ENCODE results near the gene AFDN.
A peak's percentile ranks its signal among the peaks of the same experiment; 100 is the strongest.

The AFDN gene

GRCh38 chr6:167981916-167982462, 155.3 kb downstream of the AFDN start:
- no peaks in the 10 kb centered on the region for H3K27me3 Mint-ChIP-seq
- no peak overlapping the region for H3K27ac Mint-ChIP-seq
- ATAC-seq (replicated peaks) (no peak), DNase-seq (no peak)
- no peaks in the 10 kb centered on the region for H3K9me3 Mint-ChIP-seq
- H3K36me3 Mint-ChIP-seq (ENCODE audit: insufficient read depth): no peaks in the 10 kb centered on the region
- no peak overlapping the region for H3K4me3 Mint-ChIP-seq
- H3K4me1 Mint-ChIP-seq (ENCODE audit: low read depth in 2 of 2): no peaks in the 10 kb centered on the region

GRCh38 chr6:167984144-167984719, 157.5 kb downstream of the AFDN start:
- no peak overlapping the region for H3K4me3 Mint-ChIP-seq
- DNase-seq: no peak
- no peaks in the 10 kb centered on the region for H3K27me3 Mint-ChIP-seq
- H3K36me3 Mint-ChIP-seq (ENCODE audit: insufficient read depth): no peaks in the 10 kb centered on the region
- no peak overlapping the region for H3K27ac Mint-ChIP-seq
- H3K4me1 Mint-ChIP-seq (ENCODE audit: low read depth in 2 of 2): no peaks in the 10 kb centered on the region
- ATAC-seq (replicated peaks): no peak
- H3K9me3 Mint-ChIP-seq: no peaks in the 10 kb centered on the region

GRCh38 chr6:167984876-167985604, 158.3 kb downstream of the AFDN start:
- H3K27me3 Mint-ChIP-seq: no peaks in the 10 kb centered on the region
- no peak for DNase-seq

GRCh38 chr6:167985911-167986595, 159.3 kb downstream of the AFDN start:
- no peaks in the 10 kb centered on the region for H3K9me3 Mint-ChIP-seq
- no peak overlapping the region for H3K4me3 Mint-ChIP-seq
- no peak overlapping the region for H3K27ac Mint-ChIP-seq
- no peaks in the 10 kb centered on the region for H3K27me3 Mint-ChIP-seq
- no peaks in the 10 kb centered on the region for H3K36me3 Mint-ChIP-seq (ENCODE audit: insufficient read depth)
- DNase-seq: no peak
- H3K4me1 Mint-ChIP-seq (ENCODE audit: low read depth in 2 of 2): no peaks in the 10 kb centered on the region
- ATAC-seq (replicated peaks): no peak

More at GRCh38 chr6:167984876-167985604, 158.3 kb downstream of the AFDN start:
- Mint-ChIP-seq H3K4me3 (no peak overlapping the region), H3K27ac (no peak overlapping the region), H3K36me3 (ENCODE audit: insufficient read depth) (no peaks in the 10 kb centered on the region), H3K9me3 (no peaks in the 10 kb centered on the region), H3K4me1 (ENCODE audit: low read depth in 2 of 2) (no peaks in the 10 kb centered on the region)
- no peak for ATAC-seq (replicated peaks)

DNA sequence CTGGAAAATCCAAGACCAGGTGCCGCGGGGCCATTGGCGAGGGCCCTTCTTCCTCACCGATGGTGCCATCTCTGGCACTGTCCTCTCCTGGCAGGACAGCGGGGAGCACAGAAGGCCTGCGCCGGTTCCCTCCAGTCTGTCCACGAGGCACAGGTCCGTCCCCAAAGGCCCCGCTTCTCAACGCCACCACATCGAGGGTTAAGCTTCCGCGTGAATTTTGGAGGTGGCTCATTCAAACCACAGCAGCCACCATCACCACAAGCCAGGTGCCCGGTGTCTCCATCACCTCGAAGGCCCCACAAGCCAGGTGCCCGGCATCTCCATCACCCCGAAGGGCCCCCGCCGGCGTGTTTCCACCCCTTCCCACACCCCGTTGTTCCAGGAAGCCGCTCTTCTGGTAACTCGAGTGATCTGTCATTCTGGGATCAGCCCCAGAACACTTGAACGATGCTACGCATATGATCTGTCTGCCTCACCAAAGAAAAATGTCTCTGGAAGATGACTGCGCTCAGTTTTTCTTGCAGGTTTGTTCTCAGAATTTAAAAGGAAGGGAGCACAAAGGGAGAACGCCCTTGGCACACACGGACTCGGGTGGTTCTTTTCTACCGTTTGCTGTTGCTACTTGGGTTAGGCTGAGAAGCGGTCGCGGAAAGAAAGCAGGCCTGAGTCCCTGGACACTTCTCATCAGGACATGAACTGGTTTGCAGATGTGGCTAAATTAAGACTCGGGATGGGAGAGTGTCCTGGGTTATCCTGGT, 160.9 kb downstream of the AFDN start:
- H3K27ac Mint-ChIP-seq: no peak overlapping the region
- no peaks in the 10 kb centered on the region for H3K4me1 Mint-ChIP-seq (ENCODE audit: low read depth in 2 of 2)
- no peaks in the 10 kb centered on the region for H3K27me3 Mint-ChIP-seq
- no peak for ATAC-seq (replicated peaks)
- no peak overlapping the region for H3K4me3 Mint-ChIP-seq
- no peak for DNase-seq
- no peaks in the 10 kb centered on the region for H3K9me3 Mint-ChIP-seq
- no peaks in the 10 kb centered on the region for H3K36me3 Mint-ChIP-seq (ENCODE audit: insufficient read depth)

DNA sequence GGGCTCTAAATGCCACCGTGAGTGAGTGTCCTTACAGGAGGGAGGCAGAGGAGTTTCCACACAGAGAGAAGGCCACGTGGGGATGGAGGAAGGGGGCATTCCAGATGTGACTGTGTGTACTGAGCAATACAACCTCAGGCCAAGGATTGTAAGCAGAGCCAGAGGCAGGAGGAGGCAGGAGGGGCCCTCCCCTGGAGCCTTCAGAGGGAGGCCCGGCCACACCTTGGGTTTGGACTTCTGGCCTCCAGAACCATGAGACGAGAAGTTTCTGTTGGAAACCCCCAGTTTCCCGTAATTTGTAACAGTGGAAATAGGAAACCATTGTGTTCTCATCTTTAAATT, 161.4 kb downstream of the AFDN start:
- Mint-ChIP-seq H3K36me3 (ENCODE audit: insufficient read depth) (no peaks in the 10 kb centered on the region), H3K4me1 (ENCODE audit: low read depth in 2 of 2) (no peaks in the 10 kb centered on the region), H3K4me3 (no peak overlapping the region), H3K27ac (no peak overlapping the region), H3K27me3 (no peaks in the 10 kb centered on the region), H3K9me3 (no peaks in the 10 kb centered on the region)
- DNase-seq: no peak
- ATAC-seq (replicated peaks): no peak

GRCh38 chr6:167988945-167989841, 162.5 kb downstream of the AFDN start:
- H3K4me3 Mint-ChIP-seq: no peak overlapping the region
- H3K4me1 Mint-ChIP-seq (ENCODE audit: low read depth in 2 of 2): no peaks in the 10 kb centered on the region
- ATAC-seq (replicated peaks) (no peak), DNase-seq (no peak)
- H3K36me3 Mint-ChIP-seq (ENCODE audit: insufficient read depth): no peaks in the 10 kb centered on the region
- no peak overlapping the region for H3K27ac Mint-ChIP-seq
- peaks cover 0 to 6% of the 10 kb centered on the region in 2 donors for H3K27me3 Mint-ChIP-seq
- no peaks in the 10 kb centered on the region for H3K9me3 Mint-ChIP-seq

- DNase-seq: no peak
- H3K36me3 Mint-ChIP-seq (ENCODE audit: insufficient read depth): no peaks in the 10 kb centered on the region
- no peaks in the 10 kb centered on the region for H3K4me1 Mint-ChIP-seq (ENCODE audit: low read depth in 2 of 2)
- ATAC-seq (replicated peaks): no peak
- H3K27ac Mint-ChIP-seq: no peak overlapping the region
- H3K9me3 Mint-ChIP-seq: no peaks in the 10 kb centered on the region
- H3K4me3 Mint-ChIP-seq: no peak overlapping the region
- peaks cover 0 to 17% of the 10 kb centered on the region in 2 donors for H3K27me3 Mint-ChIP-seq
Measured at GRCh38 chr6:167990016-167990945, 163.6 kb downstream of the AFDN start.

DNA sequence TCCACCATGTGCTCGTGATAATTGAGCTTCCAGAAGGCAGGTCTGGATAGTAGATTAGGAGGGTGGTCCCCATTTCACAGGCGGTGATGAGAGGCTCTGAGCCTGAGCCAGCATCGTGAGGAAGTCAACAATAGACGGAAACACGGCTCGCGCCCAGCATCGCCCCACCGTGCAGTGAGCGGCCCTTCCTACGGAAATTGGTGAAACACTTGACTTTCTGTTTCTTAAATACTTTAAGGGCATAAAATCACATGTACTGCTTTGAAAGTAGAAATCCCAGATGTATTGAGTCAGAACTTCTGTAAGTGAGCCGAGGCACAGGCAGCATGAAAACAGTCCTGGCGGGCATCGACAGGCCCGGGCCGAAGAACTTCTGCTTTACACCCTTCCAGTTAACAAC, 166.5 kb downstream of the AFDN start:
- no peak for ATAC-seq (replicated peaks)
- no peaks in the 10 kb centered on the region for H3K36me3 Mint-ChIP-seq (ENCODE audit: insufficient read depth)
- peaks cover 0 to 37% of the 10 kb centered on the region in 2 donors for H3K27me3 Mint-ChIP-seq

GRCh38 chr6:167993831-167994230, 167.1 kb downstream of the AFDN start:
- H3K4me1 Mint-ChIP-seq (ENCODE audit: low read depth in 2 of 2): no peaks in the 10 kb centered on the region
- DNase-seq (no peak), ATAC-seq (replicated peaks) (no peak)
- no peak overlapping the region for H3K27ac Mint-ChIP-seq
- no peaks in the 10 kb centered on the region for H3K36me3 Mint-ChIP-seq (ENCODE audit: insufficient read depth)
- H3K9me3 Mint-ChIP-seq: no peaks in the 10 kb centered on the region
- no peak overlapping the region for H3K4me3 Mint-ChIP-seq
- peaks cover 0 to 41% of the 10 kb centered on the region in 2 donors for H3K27me3 Mint-ChIP-seq

More for the DNA sequence above, 166.5 kb downstream of the AFDN start:
- Mint-ChIP-seq H3K4me1 (ENCODE audit: low read depth in 2 of 2) (no peaks in the 10 kb centered on the region), H3K4me3 (no peak overlapping the region), H3K27ac (no peak overlapping the region), H3K9me3 (no peaks in the 10 kb centered on the region)
- DNase-seq: no peak

GRCh38 chr6:167995302-167995701, 168.6 kb downstream of the AFDN start:
- H3K27me3 Mint-ChIP-seq: peaks cover 0 to 41% of the 10 kb centered on the region in 2 donors
- H3K4me3 Mint-ChIP-seq: no peak overlapping the region
- H3K9me3 Mint-ChIP-seq: no peaks in the 10 kb centered on the region
- H3K27ac Mint-ChIP-seq: no peak overlapping the region
- H3K4me1 Mint-ChIP-seq (ENCODE audit: low read depth in 2 of 2): no peaks in the 10 kb centered on the region
- DNase-seq (no peak), ATAC-seq (replicated peaks) (no peak)
- no peaks in the 10 kb centered on the region for H3K36me3 Mint-ChIP-seq (ENCODE audit: insufficient read depth)

- DNase-seq (no peak), ATAC-seq (replicated peaks) (no peak)
- Mint-ChIP-seq H3K27me3 (peaks cover 0 to 41% of the 10 kb centered on the region in 2 donors), H3K4me1 (ENCODE audit: low read depth in 2 of 2) (no peaks in the 10 kb centered on the region), H3K4me3 (no peak overlapping the region), H3K36me3 (ENCODE audit: insufficient read depth) (no peaks in the 10 kb centered on the region), H3K27ac (peak overlapping the region in 1 of 2 donors; percentile 32), H3K9me3 (no peaks in the 10 kb centered on the region)
Measured at GRCh38 chr6:167995731-167996151, 169.0 kb downstream of the AFDN start.
